HepG2 (cell line): Measurements from ENCODE around the gene CKAP2L. TPM values are rescaled to one million over a fixed set of nuclear protein-coding genes. Genes with fewer than 3 reads are reported as not detected.
A peak's percentile ranks its signal among the peaks of the same experiment; 100 is the strongest.

Source experiments
- ATAC-seq: fragments of 200-7000 bp; cut with Tn5 transposase; 3 replicates; pipeline ENCODE4 v1.9.1; 2020; ENCODE audit warnings: mild to moderate bottlenecking, moderate library complexity
- BruUV-seq: library from RNA; stranded (reverse); fragments of 400-500 nt; replicated peaks from 2 replicates; lab custom pipeline; 2021; lab: Mats Ljungman, UMichigan
- CTCF ChIA-PET: fragments of 300-600 bp; formaldehyde crosslinking; extraction: SDS; loops from one replicate; lab custom pipeline; 2021; ENCODE audit warnings: low total read pairs, inconsistent platforms, low intra/inter-chr PET ratio; lab: Yijun Ruan, JAX
- POLR2A ChIA-PET: fragments of 350-600 bp; sonication (Branson Sonifier 250); formaldehyde crosslinking; loops from one replicate; lab custom pipeline; 2020; ENCODE audit warnings: antibody characterized with exemption, inconsistent platforms; lab: Yijun Ruan, JAX
- DNase-seq: peaks from one replicate; pipeline ENCODE4 v3.0.0-alpha.2; 2015; ENCODE audit warnings: low spot score
- FAIRE-seq: peaks from 3 replicates; lab custom pipeline; 2011; peaks lifted over from hg19 to GRCh38; lab: Jason Lieb, UNC
- H2AFZ ChIP-seq: one replicate; pipeline ENCODE4 v1.6.1; 2011; ENCODE audit warnings: low read length, inconsistent platforms
- H3K27ac ChIP-seq: fragments of 300-600 bp; 3 replicates; pipeline ENCODE4 v1.8.0; 2011; ENCODE audit warnings: mixed run types, mild to moderate bottlenecking, mixed read lengths, low read length, inconsistent platforms; ENCODE audit not compliant: insufficient read depth; ENCODE audit errors: extremely low read length
- H3K27me3 ChIP-seq, 2 experiments: fragments of 200-600 bp in 1 of 2; 2 replicates in 1 of 2; 3 replicates in 1 of 2; pipeline versions ENCODE4 v1.6.0 to v1.8.0; 2011; ENCODE audit warnings: low read length in 2 of 2, mild to moderate bottlenecking in 2 of 2, moderate library complexity in 2 of 2, inconsistent platforms in 1 of 2; ENCODE audit not compliant: insufficient read depth in 2 of 2, control insufficient read depth in 1 of 2
- H3K36me3 ChIP-seq, 2 experiments: fragments of 200-600 bp in 1 of 2; replicated peaks in 1 of 2; 2 replicates in 1 of 2; 3 replicates in 1 of 2; pipeline versions ENCODE4 v1.5.1 to v1.8.0; 2011; ENCODE audit warnings: low read length in 2 of 2, inconsistent platforms in 1 of 2; ENCODE audit not compliant: insufficient read depth in 2 of 2, control insufficient read depth in 1 of 2
- H3K4me1 ChIP-seq: 2 replicates; pipeline ENCODE4 v1.5.1; 2012; ENCODE audit warnings: low read length, inconsistent platforms; ENCODE audit not compliant: insufficient read depth
- H3K4me2 ChIP-seq: 2 replicates; pipeline ENCODE4 v1.6.0; 2011; ENCODE audit warnings: low read depth, low read length, inconsistent platforms
- H3K4me3 ChIP-seq, 3 experiments: fragments of 200-600 bp in 1 of 3; sonication (generic), shearing (Covaris generic) in 1 of 3; replicated peaks in 1 of 3; 2 replicates each; pipeline ENCODE4 v1.5.1; 2011 to 2016; ENCODE audit warnings: low read length in 3 of 3, inconsistent platforms in 2 of 3, low read depth in 2 of 3, mild to moderate bottlenecking in 2 of 3, control low read depth in 1 of 3, mixed read lengths in 1 of 3; ENCODE audit not compliant: insufficient read depth in 1 of 3
- H3K79me2 ChIP-seq: one replicate; pipeline ENCODE4 v1.6.1; 2011; ENCODE audit warnings: low read length, inconsistent platforms; ENCODE audit not compliant: insufficient read depth
- H3K9ac ChIP-seq: 2 replicates; pipeline ENCODE4 v1.6.0; 2011; ENCODE audit warnings: mild to moderate bottlenecking, low read depth, low read length, inconsistent platforms; ENCODE audit not compliant: insufficient read depth
- H3K9me3 ChIP-seq: 2 replicates; pipeline ENCODE4 v1.5.1; 2012; ENCODE audit warnings: mild to moderate bottlenecking, low read length
- H4K20me1 ChIP-seq: 2 replicates; pipeline ENCODE4 v1.6.0; 2011; ENCODE audit warnings: inconsistent platforms, mild to moderate bottlenecking, low read length, moderate library complexity; ENCODE audit not compliant: insufficient read depth
- BCL3 ChIP-seq: sonication (generic); formaldehyde crosslinking; IDR thresholded peaks from 2 replicates; pipeline ENCODE4 v1.5.1; 2020; ENCODE audit warnings: mild to moderate bottlenecking, missing genetic modification reagents, moderate library complexity
- HOXA5 ChIP-seq: sonication (generic); formaldehyde crosslinking; IDR thresholded peaks from 2 replicates; pipeline ENCODE4 v1.4.0; 2020; ENCODE audit warnings: missing genetic modification reagents
- KAT8 ChIP-seq: IDR thresholded peaks from 2 replicates; pipeline ENCODE4 v1.6.1; 2016; ENCODE audit warnings: missing genetic modification reagents, missing compliant biosample characterization
- PHF21A ChIP-seq: sonication (generic); formaldehyde crosslinking; IDR thresholded peaks from 2 replicates; pipeline ENCODE4 v1.5.0; 2020; ENCODE audit warnings: mild to moderate bottlenecking, missing genetic modification reagents
- RXRB ChIP-seq: IDR thresholded peaks from 2 replicates; pipeline ENCODE4 v1.6.1; 2016; ENCODE audit warnings: borderline replicate concordance, missing genetic modification reagents, missing compliant biosample characterization
- ZHX2 ChIP-seq, 2 experiments: sonication (generic) in 1 of 2; formaldehyde crosslinking in 1 of 2; IDR thresholded peaks; 2 replicates each; pipeline versions ENCODE4 v1.6.1 to v1.9.0; 2014 to 2022; ENCODE audit warnings: antibody characterized with exemption in 1 of 2, borderline replicate concordance in 1 of 2, inconsistent platforms in 1 of 2, low read depth in 1 of 2, missing genetic modification reagents in 1 of 2
- ZNF562 ChIP-seq: sonication (generic); formaldehyde crosslinking; IDR thresholded peaks from 2 replicates; pipeline ENCODE4 v1.8.0; 2022; ENCODE audit warnings: missing genetic modification reagents, borderline replicate concordance
- ZNF607 ChIP-seq: sonication (generic); formaldehyde crosslinking; IDR thresholded peaks from 2 replicates; pipeline ENCODE4 v1.5.1; 2020; ENCODE audit warnings: missing genetic modification reagents, mild to moderate bottlenecking, borderline replicate concordance
- ZNF616 ChIP-seq: sonication (generic); formaldehyde crosslinking; IDR thresholded peaks from 2 replicates; pipeline ENCODE4 v1.5.0; 2020; ENCODE audit warnings: low read depth, mild to moderate bottlenecking, missing genetic modification reagents
- WGBS: methylation state at CpG from one replicate; pipeline ENCODE4 v1.1.6; 2017; ENCODE audit warnings: low lambda C conversion rate; 5-methylcytosine and 5-hydroxymethylcytosine counted together
- in situ Hi-C: cut with HindIII; loops from 2 replicates; pipeline ENCODE4 v1.10.0; 2017; ENCODE audit warnings: low pct_unique_long_range_greater_than_20kb; ENCODE audit not compliant: extremely low pct_ligation_motif_present
- intact Hi-C: fragments of 100-400 bp; cut with micrococcal nuclease; formaldehyde crosslinking; loops from one replicate; pipeline ENCODE4 v1.10.0; 2022; ENCODE audit not compliant: unreplicated experiment
- polyA plus RNA-seq, 8 experiments: library from polyadenylated mRNA; depleted of rRNA in 3 of 8; stranded (reverse) in 7 of 8; unstranded in 1 of 8; fragments of >200 nt; fragmentation: Illumina TruSeq in 4 of 8; extraction: Trizol in 4 of 8; gene quantifications; 2 replicates each; pipeline versions ENCODE4 v1.2.1 to v1.2.3, GENCODE V29; 2011 to 2016; ENCODE audit warnings: low read depth in 4 of 8, missing spikeins in 1 of 8, mixed read lengths in 1 of 8; ENCODE audit not compliant: insufficient read depth in 1 of 8
- total RNA-seq, 5 experiments: library from RNA; depleted of rRNA; stranded (reverse); fragments of >200 nt; fragmentation: Illumina TruSeq; extraction: Trizol; gene quantifications; 2 replicates each; pipeline ENCODE4 v1.2.3, GENCODE V29; 2016; ENCODE audit warnings: low read depth in 1 of 5

CKAP2L gene
- total and polyA plus RNA-seq, 2 of the 13 experiments (the other 11 are each of a cell fraction or from before 2014, with no cell fraction given): 7.1 to 9.5 TPM

- no peaks in the 10 kb centered on the region for H3K27me3 ChIP-seq
- no peak overlapping the region for H3K27ac ChIP-seq
- H3K36me3 ChIP-seq: no peaks in the 10 kb centered on the region
- POLR2A ChIA-PET: interaction anchor here (1.1 to 1.3 kb wide), 4 partner anchors 22 to 107 kb away, joined by 4 to 21 read pairs (median 8); partner anchors contain the start of genes CHCHD5 and SLC20A1
- no peak overlapping the region for H3K4me3 ChIP-seq
- H3K9me3 ChIP-seq: no peaks in the 10 kb centered on the region
- 0 out of 3 replicates have a peak, but pooled peaks have one; percentile 4 for ATAC-seq
- intact Hi-C loops: loop anchor here (1.0 kb wide), 4 partner anchors 34 to 92 kb away; no protein-coding TSS in a partner anchor
- no peaks in the 10 kb centered on the region for H4K20me1 ChIP-seq
- FAIRE-seq: no peak
- 22% methylated on average over 4 of the region's 4 CpGs for WGBS
- no peak for DNase-seq
- H3K9ac ChIP-seq: no peak overlapping the region
- TF ChIP-seq ZNF607 (CRISPR knock-in tag) (no peak), ZNF562 (CRISPR knock-in tag) (no peak), PHF21A (CRISPR knock-in tag) (no peak), ZHX2 (IDR thresholded peaks at IDR 0.05; ENCODE audit: low read depth) (no peak), ZHX2 (CRISPR knock-in tag; IDR thresholded peaks at IDR 0.05; ENCODE audit: borderline replicate concordance) (no peak), ZNF616 (CRISPR knock-in tag) (no peak), HOXA5 (CRISPR knock-in tag) (no peak), KAT8 (no peak), RXRB (CRISPR knock-in tag) (no peak), BCL3 (CRISPR knock-in tag) (no peak)
- TF ChIP-seq, all 625 proteins: peak for 0
- in situ Hi-C loops: no loop called here
- H3K4me2 ChIP-seq: no peak overlapping the region
- no TSS peak for BruUV-seq
- peaks cover 52% of the 10 kb centered on the region for H3K4me1 ChIP-seq
- H2AFZ ChIP-seq: no peak overlapping the region
- no peaks in the 10 kb centered on the region for H3K79me2 ChIP-seq
- CTCF ChIA-PET: interaction anchor here (1.3 to 3.3 kb wide), 4 partner anchors 35 to 92 kb away, joined by 3 to 33 read pairs (median 7); partner anchors contain the start of gene SLC20A1
These were observed 72.5 kb downstream of the CKAP2L start for GRCh38 chr2:112691881-112692281.
